Mesothelial cell of epicardium (in vitro differentiated cells): ENCODE data around the gene SERPINA4. TPM values are rescaled to one million over a fixed set of nuclear protein-coding genes. Genes with fewer than 3 reads are reported as not detected.

Source experiments
- DNase-seq, 2 experiments: peaks; one replicate each; pipeline ENCODE4 v3.0.0; 2021; ENCODE audit warnings: low spot score in 2 of 2; ENCODE audit not compliant: unreplicated experiment in 2 of 2
- H3K27ac Mint-ChIP-seq: 2 replicates; pipeline ENCODE4 v1.8.0; 2021; ENCODE audit warnings: mixed read lengths
- H3K27me3 Mint-ChIP-seq: 2 replicates; pipeline ENCODE4 v1.8.0; 2021; ENCODE audit warnings: low read depth, mixed read lengths
- H3K36me3 Mint-ChIP-seq: 2 replicates; pipeline ENCODE4 v1.8.0; 2021; ENCODE audit warnings: mixed read lengths
- H3K4me1 Mint-ChIP-seq: 2 replicates; pipeline ENCODE4 v1.8.0; 2021; ENCODE audit warnings: mixed read lengths
- H3K4me3 Mint-ChIP-seq: 2 replicates; pipeline ENCODE4 v1.8.0; 2021; ENCODE audit warnings: mild to moderate bottlenecking, moderate library complexity, mixed read lengths
- H3K9me3 Mint-ChIP-seq: 2 replicates; pipeline ENCODE4 v1.8.0; 2021; ENCODE audit warnings: mixed read lengths
- total RNA-seq: library from RNA; stranded (reverse); gene quantifications from 3 replicates; pipeline ENCODE4 v1.2.1, GENCODE V29; 2021
- TF ChIP-seq, protein P1 (sequence below): fragments of 200-600 bp; sonication (generic); IDR thresholded peaks from one replicate; pipeline ENCODE4 v1.5.0; 2021; ENCODE audit warnings: antibody characterized with exemption; ENCODE audit not compliant: unreplicated experiment

Gene SERPINA4
- total RNA-seq, 1 donor from 2014 or later: not detected

DNA sequence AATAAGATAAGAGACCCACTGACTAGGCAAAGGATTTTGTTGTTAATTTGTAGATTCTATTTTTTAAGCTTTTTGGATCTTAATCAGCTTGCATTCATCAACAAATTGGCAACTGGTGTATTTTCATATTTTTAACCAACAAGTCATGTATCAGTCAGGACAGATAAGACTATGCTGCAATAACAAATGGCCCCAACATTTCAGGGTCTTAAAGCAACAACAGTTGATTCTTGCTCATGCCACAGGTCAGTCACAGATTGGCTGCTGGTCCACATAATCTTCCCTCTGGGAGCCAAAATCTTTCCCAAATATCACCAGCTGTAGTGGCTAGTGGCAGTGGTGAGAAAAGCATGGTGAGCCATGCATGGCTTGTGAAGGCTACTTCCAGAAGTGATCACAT lies 30.1 kb upstream of the SERPINA4 start:
- TF ChIP-seq, protein P1, sequence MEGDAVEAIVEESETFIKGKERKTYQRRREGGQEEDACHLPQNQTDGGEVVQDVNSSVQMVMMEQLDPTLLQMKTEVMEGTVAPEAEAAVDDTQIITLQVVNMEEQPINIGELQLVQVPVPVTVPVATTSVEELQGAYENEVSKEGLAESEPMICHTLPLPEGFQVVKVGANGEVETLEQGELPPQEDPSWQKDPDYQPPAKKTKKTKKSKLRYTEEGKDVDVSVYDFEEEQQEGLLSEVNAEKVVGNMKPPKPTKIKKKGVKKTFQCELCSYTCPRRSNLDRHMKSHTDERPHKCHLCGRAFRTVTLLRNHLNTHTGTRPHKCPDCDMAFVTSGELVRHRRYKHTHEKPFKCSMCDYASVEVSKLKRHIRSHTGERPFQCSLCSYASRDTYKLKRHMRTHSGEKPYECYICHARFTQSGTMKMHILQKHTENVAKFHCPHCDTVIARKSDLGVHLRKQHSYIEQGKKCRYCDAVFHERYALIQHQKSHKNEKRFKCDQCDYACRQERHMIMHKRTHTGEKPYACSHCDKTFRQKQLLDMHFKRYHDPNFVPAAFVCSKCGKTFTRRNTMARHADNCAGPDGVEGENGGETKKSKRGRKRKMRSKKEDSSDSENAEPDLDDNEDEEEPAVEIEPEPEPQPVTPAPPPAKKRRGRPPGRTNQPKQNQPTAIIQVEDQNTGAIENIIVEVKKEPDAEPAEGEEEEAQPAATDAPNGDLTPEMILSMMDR: no peak
- no peak overlapping the region for H3K4me3 Mint-ChIP-seq
- H3K4me1 Mint-ChIP-seq: no peaks in the 10 kb centered on the region
- no peak overlapping the region for H3K27ac Mint-ChIP-seq
- DNase-seq: no peak
- no peaks in the 10 kb centered on the region for H3K36me3 Mint-ChIP-seq
- peaks cover 33% of the 10 kb centered on the region for H3K27me3 Mint-ChIP-seq
- H3K9me3 Mint-ChIP-seq: peaks cover 13% of the 10 kb centered on the region

DNA sequence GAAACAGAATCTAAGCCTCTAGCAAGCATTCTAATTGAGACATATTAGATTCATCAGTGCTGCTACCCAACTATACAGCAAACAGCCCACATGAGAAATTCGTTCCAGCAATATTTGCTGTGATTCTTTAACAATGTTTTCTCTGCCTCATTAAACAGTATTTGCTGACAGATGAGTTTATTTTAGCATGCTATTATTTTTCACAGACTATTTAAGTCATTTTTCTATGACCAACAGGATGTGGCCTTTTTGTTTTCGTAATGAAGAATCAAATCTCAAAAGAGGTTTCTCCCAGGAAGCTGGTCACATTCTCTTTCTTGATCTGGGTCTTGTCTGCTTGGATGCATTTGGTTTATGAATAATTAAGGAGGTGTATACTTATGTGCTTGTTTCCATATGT lies 28.8 kb upstream of the SERPINA4 start:
- Mint-ChIP-seq H3K4me3 (no peak overlapping the region), H3K36me3 (no peaks in the 10 kb centered on the region), H3K27me3 (peaks cover 32% of the 10 kb centered on the region), H3K9me3 (peaks cover 6% of the 10 kb centered on the region), H3K4me1 (no peaks in the 10 kb centered on the region), H3K27ac (no peak overlapping the region)
- TF ChIP-seq, protein P1: no peak
- DNase-seq: no peak

DNA sequence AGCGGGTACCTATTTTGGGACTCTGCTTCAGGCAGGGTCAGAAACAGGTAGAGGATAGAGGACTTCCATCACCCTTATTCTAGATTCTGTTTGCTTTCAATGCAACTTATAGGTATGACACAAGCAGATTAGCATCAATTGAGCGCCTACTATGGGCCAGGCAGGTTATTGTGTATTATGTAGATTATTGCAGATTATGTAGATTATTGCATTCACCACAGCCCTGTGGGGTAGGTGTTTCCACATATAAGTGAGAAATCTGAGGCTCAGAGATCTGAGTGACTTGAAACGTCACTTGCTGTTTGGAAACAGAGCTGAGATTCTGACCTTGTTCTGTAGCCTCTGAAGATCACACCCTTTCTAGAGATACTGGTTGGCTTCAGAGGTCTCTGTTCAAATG lies 25.7 kb upstream of the SERPINA4 start:
- H3K4me3 Mint-ChIP-seq: no peak overlapping the region
- H3K9me3 Mint-ChIP-seq: peaks cover 3% of the 10 kb centered on the region
- DNase-seq: no peak
- TF ChIP-seq, protein P1: no peak
- no peaks in the 10 kb centered on the region for H3K4me1 Mint-ChIP-seq
- H3K36me3 Mint-ChIP-seq: no peaks in the 10 kb centered on the region
- H3K27me3 Mint-ChIP-seq: peaks cover 37% of the 10 kb centered on the region
- no peak overlapping the region for H3K27ac Mint-ChIP-seq

DNA sequence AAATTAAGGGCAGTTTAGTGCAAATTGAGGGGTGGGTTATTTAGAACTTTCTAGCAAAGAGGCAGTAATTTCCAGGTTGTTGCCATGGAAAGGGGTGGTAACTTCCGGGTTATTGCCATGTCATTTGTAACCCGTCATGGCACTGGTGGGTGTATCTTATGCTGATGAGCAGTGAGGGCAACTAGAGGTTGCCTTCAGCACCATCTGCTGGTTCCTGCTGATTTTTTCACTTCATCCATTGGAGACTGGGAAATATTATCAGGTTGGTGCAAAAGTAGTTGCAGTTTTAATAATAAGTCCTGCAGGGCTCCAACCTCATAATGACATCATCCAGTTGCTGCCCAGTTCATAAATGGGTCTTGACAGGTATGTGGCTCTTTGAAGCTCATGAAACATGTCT lies 24.4 kb upstream of the SERPINA4 start:
- Mint-ChIP-seq H3K4me3 (no peak overlapping the region), H3K9me3 (peaks cover 3% of the 10 kb centered on the region), H3K36me3 (no peaks in the 10 kb centered on the region), H3K27ac (no peak overlapping the region), H3K4me1 (no peaks in the 10 kb centered on the region), H3K27me3 (peaks cover 31% of the 10 kb centered on the region)
- DNase-seq: peak in 1 of 2 experiments; percentile 5
- TF ChIP-seq, protein P1: no peak

DNA sequence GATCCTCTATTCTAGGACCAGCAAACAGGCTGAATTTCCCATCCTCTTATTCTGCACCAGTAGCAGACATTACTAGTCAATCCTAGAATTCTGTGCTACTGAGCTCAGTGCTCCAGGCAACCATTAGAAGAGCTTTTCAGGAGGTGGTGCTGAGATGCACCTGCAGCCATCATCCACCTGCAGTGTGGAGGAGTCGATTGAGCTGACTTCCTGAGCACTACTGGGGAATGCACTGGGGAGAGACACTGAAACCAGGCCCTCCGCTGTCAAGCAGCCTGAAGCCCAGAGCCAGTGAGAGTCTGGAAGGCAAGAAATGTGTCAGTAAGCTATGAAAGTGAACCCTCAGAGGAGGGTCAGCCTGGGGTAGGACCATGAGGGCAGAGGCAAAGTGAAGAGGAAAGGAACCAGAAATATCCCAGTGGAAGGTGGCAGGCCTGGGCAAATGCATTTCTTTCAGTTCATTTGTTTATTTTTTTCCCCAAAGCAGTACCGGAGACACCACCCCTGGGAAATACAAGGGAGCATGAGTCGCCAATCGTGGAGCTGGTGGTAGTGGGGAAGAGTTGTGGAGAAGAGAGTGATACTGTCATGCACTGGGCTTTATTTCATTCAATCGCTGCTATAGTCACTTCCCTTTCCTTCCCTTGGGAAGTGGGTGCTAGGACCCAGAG lies 23.0 kb upstream of the SERPINA4 start:
- H3K4me3 Mint-ChIP-seq: no peak overlapping the region
- TF ChIP-seq, protein P1: no peak
- peak in 1 of 2 experiments; percentile 16 for DNase-seq
- no peak overlapping the region for H3K27ac Mint-ChIP-seq
- H3K36me3 Mint-ChIP-seq: no peaks in the 10 kb centered on the region
- H3K27me3 Mint-ChIP-seq: peaks cover 25% of the 10 kb centered on the region
- no peaks in the 10 kb centered on the region for H3K4me1 Mint-ChIP-seq
- peaks cover 2% of the 10 kb centered on the region for H3K9me3 Mint-ChIP-seq
